IPS DF 6.9 (cell line): ENCODE data around the gene NMNAT2.
"Not testable (repeated sequence)": the region's sequence is repeated elsewhere in the genome, so short reads cannot be mapped to it uniquely, and the experiment has no call there.

ENCODE experiments used
- DNase-seq: peaks from one replicate; pipeline ENCODE4 v3.0.0-alpha.2; 2013; ENCODE audit warnings: low read depth, low spot score
- H3K27ac ChIP-seq: one replicate; pipeline ENCODE4 v1.5.1; 2013; ENCODE audit warnings: low read length, control low read depth
- H3K27me3 ChIP-seq: 2 replicates; pipeline ENCODE4 v1.6.1; 2013; ENCODE audit warnings: mild to moderate bottlenecking, low read length; ENCODE audit not compliant: control insufficient read depth, insufficient read depth
- H3K36me3 ChIP-seq: 2 replicates; pipeline ENCODE4 v1.6.1; 2013; ENCODE audit warnings: low read length; ENCODE audit not compliant: control insufficient read depth, insufficient read depth
- H3K4me1 ChIP-seq: 2 replicates; pipeline ENCODE4 v1.6.1; 2013; ENCODE audit warnings: low read length; ENCODE audit not compliant: control insufficient read depth, insufficient read depth
- H3K4me3 ChIP-seq: 2 replicates; pipeline ENCODE4 v1.5.1; 2013; ENCODE audit warnings: mild to moderate bottlenecking, low read length
- H3K9me3 ChIP-seq: 2 replicates; pipeline ENCODE4 v1.6.1; 2013; ENCODE audit warnings: low read length, inconsistent platforms; ENCODE audit not compliant: control insufficient read depth, insufficient read depth
- WGBS: extraction: QIAGEN DNeasy Blood & Tissue Kit; methylation state at CpG from one replicate; pipeline ENCODE4 v1.1.7; 2013; ENCODE audit warnings: mixed read lengths, missing lambda C conversion rate; ENCODE audit not compliant: insufficient read length, insufficient coverage; 5-methylcytosine and 5-hydroxymethylcytosine counted together

Gene NMNAT2

DNA sequence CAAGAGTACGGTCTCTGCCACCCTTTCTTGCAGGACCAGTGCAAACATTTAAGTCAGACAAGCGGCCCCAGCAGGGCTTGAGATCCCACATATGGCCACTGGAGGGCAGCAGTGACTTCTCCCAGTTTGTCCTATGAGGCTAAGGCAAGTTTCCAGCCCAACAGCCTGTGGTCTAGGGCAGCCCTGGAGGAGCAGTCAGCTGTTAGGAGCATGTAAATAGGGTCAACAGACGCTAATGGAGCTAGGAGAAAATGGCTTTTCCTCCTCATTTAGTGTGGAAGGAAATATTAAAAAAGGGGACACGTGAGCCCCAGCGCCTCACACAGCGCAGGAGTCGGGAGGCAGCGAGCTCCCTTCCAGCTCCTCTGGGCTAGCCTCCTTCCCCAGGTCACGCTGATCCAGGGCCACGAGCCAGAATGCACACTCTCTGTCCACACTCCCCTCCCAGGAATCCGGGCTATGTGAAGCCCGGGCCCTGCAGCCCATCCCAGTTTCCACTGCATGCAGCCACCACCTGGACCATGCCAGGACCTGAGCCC, 136.6 kb downstream of the NMNAT2 start:
- no CpG with 5 or more reads among the region's 12 CpGs for WGBS
- Histone ChIP-seq H3K4me1 (peaks cover 5% of the 10 kb centered on the region), H3K36me3 (no peaks in the 10 kb centered on the region), H3K9me3 (no peaks in the 10 kb centered on the region), H3K27me3 (no peaks in the 10 kb centered on the region), H3K27ac (no peak overlapping the region), H3K4me3 (no peak overlapping the region)
- DNase-seq = peak; percentile 84

DNA sequence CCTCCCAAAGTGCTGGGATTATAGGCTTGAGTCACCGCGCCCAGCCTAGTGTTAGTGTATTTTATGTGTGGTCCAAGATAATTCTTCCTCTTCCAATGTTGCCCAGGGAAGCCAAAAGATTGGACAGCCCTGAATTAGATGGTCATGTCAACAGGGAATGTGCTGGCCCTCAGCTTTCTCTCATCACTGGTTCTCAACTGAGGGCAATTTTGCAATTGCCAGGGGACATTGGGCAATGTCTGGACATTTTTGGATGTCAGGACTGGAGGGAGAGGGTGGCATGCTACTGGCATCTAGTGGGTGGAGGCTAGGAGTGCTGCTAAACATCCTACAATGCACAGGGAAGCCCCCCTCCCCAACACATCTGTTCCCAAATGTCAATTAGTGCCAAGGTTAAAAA, 137.1 kb downstream of the NMNAT2 start:
- no peaks in the 10 kb centered on the region for H3K9me3 ChIP-seq
- no peak for DNase-seq
- H3K27ac ChIP-seq = no peak overlapping the region

DNA sequence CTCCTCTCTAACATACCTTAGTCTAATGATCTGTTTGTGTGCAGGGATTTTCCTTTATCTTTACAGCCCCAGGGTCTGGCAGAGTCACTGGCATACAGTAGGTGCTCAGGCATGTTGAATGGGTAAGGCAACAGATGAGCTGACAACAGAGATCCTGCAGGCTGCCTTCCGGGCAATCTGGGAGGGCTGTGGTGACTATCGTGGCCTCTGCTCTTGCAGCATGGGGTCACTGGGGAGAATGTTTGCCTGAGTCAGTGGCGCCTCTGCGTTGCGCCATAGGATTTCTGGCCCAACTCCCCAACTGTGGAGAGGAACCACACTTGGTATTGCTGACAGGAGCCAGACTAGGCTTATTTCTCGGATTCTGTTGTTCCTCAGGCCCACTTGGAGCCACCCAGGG, 138.3 kb downstream of the NMNAT2 start:
- Histone ChIP-seq H3K27me3 (no peaks in the 10 kb centered on the region), H3K9me3 (no peaks in the 10 kb centered on the region), H3K27ac (no peak overlapping the region), H3K4me3 (no peak overlapping the region), H3K36me3 (no peaks in the 10 kb centered on the region), H3K4me1 (peaks cover 5% of the 10 kb centered on the region)
- no peak for DNase-seq
- no CpG with 5 or more reads among the region's 6 CpGs for WGBS

More for the DNA sequence above, 137.1 kb downstream of the NMNAT2 start:
- H3K27me3 ChIP-seq = no peaks in the 10 kb centered on the region
- WGBS = no CpG with 5 or more reads among the region's 2 CpGs
- no peaks in the 10 kb centered on the region for H3K36me3 ChIP-seq
- H3K4me1 ChIP-seq = peaks cover 5% of the 10 kb centered on the region
- H3K4me3 ChIP-seq = no peak overlapping the region

DNA sequence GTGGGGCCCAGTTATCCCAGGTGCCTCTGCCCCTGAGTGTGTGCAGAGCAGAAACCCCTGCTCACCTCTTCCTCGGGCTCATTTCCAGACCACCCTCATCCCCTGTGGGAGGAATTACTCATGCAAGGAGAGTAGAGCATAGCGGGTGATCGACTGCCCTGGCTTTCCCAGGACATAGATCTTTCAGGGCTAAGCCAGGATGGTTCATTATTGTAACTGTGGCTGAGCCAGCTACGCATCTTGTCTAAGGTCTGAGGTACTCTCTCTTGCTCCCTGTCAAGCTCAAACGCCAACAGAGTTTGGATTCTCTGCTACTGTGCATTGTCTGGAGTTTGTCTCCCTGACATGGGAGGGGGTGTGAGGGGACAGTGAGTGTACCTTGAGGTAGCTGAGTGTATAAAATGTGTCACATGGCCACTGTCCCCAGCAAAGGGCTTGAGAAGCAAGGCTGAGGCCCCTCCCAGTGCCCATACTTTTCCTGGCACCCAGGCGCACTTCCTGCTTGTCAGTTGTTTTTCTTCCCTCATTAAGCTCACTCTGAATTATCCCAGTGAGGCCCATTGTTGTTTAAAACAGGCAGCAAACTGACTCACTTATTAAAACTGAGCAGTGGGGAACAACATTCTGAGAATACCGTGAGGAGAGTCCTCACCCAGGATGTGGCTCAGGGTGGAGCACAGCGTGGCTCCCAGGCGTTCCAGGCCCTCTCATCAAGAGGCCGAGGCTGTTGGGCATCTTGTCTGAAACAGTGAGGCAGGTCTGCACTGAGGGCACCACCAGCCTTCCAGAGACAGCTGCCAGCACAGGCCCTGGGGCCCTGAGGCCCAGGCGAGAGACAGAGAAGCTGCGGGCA, 139.2 kb downstream of the NMNAT2 start:
- Histone ChIP-seq H3K4me3 (no peak overlapping the region), H3K36me3 (no peaks in the 10 kb centered on the region), H3K27ac (no peak overlapping the region), H3K27me3 (no peaks in the 10 kb centered on the region), H3K4me1 (peaks cover 5% of the 10 kb centered on the region), H3K9me3 (no peaks in the 10 kb centered on the region)
- DNase-seq = no peak
- no CpG with 5 or more reads among the region's 12 CpGs for WGBS

DNA sequence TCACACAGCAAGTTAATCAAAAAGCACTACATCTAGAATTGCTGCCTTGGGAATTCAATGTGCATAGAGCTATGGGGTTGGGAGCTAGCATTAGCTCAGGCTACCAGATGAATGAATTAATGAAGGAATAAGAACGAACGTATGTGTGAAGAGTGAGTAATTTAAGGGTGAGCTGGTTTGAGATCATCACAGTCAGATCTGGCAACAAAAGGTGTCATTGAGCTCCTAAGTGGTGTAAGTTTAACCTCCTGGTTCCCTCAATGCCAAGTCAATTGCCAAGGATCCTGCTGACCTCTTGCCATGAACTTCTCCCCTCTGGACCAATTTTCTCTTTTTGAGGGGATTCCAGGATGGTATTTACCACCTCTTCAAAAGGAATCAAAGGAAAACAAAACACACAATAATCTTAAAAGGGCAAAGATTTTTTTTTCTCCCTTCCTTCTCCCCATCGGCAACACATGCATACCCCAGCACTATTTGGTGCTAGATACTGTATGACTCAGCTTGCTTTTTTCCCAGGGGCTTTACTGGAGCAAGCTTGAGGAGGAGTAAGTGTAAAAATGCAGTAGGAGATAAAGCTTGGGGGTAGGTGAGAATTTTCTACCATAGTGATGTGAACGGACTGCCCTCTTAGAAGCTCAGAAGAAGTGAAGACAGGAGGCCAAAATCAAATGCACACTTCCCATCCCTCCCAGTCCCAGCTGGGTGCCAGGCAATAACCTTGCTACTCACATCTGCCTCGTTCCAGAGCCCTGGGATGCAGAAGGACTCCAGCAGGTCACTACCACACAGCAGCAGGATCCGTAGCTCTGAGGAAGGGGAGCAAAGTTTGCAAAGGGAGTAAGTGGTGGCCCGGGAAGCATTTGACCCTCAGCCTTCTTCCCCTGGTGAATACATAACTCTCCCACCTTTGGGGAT, 140.1 kb downstream of the NMNAT2 start:
- peaks cover 5% of the 10 kb centered on the region for H3K4me1 ChIP-seq
- 100% methylated on average over 2 of the region's 7 CpGs for WGBS

DNA sequence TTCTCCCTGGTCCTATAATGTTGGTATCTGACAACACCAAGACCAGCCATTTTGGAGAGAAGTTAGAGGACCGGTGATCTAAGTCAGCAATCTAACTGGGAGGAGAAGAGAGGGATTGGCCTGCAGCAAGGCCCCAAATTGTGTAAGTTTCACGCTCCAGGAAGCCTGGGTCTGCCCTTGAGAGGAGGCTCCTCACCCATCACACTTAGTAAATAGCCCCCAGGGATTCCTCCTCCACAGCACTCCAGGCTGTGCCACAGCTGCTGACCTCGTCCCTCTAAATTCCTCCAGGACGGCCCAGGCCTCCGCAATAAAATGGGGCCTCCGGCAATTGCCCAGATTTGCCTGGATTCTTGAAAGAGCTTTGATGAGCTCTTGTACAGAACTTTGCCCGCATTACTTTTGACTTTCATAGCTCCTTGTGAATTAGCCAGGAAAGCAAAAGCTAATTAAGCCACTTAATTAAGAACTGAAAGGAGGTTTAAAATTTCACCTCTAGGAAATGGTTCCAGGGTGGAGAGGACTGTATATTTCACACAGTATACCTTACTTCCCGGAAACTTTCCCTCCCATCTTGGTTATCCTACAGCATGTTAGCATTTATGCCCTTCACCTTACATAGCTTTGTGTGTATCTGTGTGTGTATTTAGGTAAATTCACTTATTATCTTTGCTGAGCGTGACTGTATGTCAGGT, 141.6 kb downstream of the NMNAT2 start:
- DNase-seq = no peak
- no peak overlapping the region for H3K4me3 ChIP-seq
- no peaks in the 10 kb centered on the region for H3K9me3 ChIP-seq
- H3K4me1 ChIP-seq = peaks cover 5% of the 10 kb centered on the region
- H3K27ac ChIP-seq = no peak overlapping the region
- H3K36me3 ChIP-seq = no peaks in the 10 kb centered on the region; the same call in 1 of the 2 replicates
- WGBS = no CpG with 5 or more reads among the region's 9 CpGs
- H3K27me3 ChIP-seq = no peaks in the 10 kb centered on the region

More for the DNA sequence above, 140.1 kb downstream of the NMNAT2 start:
- no peak overlapping the region for H3K4me3 ChIP-seq
- no peaks in the 10 kb centered on the region for H3K36me3 ChIP-seq
- H3K27ac ChIP-seq = no peak overlapping the region
- no peak for DNase-seq
- H3K9me3 ChIP-seq = no peaks in the 10 kb centered on the region
- no peaks in the 10 kb centered on the region for H3K27me3 ChIP-seq

DNA sequence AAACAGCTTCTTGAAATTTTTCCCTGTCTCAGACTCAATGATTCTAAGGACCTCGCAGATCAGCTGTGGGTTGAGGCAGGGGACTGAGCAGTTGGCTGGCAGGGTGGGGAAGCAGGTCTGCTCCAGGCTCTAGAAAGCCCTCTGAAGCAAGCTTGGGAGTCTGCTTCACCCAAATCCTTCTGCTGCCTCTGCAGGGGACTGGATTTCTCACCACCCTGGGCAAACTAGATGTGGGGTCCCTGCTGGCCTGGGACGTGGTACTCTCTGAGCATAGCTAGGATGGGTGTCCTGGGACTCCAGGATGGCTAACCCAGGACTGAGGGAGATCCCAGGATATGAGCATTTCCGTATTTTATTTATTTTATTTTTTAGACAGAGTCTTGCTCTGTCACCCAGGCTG, 142.9 kb downstream of the NMNAT2 start:
- WGBS = no CpG with 5 or more reads among the region's 3 CpGs
- Histone ChIP-seq H3K36me3 (no peaks in the 10 kb centered on the region; the same call in 1 of the 2 replicates), H3K9me3 (no peaks in the 10 kb centered on the region), H3K27ac (no peak overlapping the region), H3K4me1 (peaks cover 5% of the 10 kb centered on the region), H3K4me3 (no peak overlapping the region), H3K27me3 (no peaks in the 10 kb centered on the region)
- DNase-seq = no peak

DNA sequence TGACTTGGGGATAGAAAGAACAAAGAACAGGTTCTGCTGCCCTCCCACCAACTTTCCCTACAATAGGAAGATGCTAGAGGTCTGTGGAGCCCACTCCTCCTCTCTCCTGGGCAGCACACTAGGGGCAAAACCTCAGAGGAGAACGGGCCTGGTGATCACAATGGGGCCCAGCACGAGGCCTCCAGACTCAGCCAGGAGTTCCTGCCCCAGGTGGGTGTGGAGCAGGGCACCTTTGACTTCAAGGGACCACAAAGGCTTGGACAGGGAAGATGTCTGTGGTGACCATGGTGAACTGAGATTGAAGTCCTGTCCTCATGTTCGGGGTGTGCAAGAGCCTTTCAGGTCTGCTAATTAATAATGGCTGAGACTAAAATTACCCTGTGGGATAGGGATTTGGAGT, 143.3 kb downstream of the NMNAT2 start:
- H3K27ac ChIP-seq = no peak overlapping the region
- H3K9me3 ChIP-seq = no peaks in the 10 kb centered on the region
- peaks cover 5% of the 10 kb centered on the region for H3K4me1 ChIP-seq
- no peaks in the 10 kb centered on the region; the same call in 1 of the 2 replicates for H3K36me3 ChIP-seq
- no CpG with 5 or more reads among the region's 3 CpGs for WGBS
- no peak for DNase-seq
- H3K27me3 ChIP-seq = no peaks in the 10 kb centered on the region
- H3K4me3 ChIP-seq = no peak overlapping the region

DNA sequence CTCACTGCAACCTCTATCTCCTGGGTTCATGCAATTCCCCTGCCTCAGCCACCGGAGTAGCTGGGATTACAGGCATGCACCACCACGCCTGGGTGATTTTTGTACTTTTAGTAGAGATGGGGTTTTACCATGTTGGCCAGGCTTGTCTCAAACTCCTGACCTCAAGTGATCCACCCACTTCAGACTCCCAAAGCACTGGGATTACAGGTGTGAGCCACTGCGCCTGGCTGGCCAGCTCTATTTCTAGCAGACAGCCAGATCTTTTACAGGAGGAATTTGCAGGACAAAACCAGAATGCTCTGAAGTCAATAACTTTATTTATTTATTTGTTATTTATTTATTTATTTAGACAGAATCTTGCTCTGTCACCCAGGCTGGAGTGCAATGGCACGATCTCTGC, 144.2 kb downstream of the NMNAT2 start:
- H3K27ac ChIP-seq, H3K36me3 ChIP-seq, H3K4me3 ChIP-seq, H3K9me3 ChIP-seq, H3K27me3 ChIP-seq, H3K4me1 ChIP-seq, DNase-seq: not testable (repeated sequence)
- WGBS = no CpG with 5 or more reads among the region's 4 CpGs

DNA sequence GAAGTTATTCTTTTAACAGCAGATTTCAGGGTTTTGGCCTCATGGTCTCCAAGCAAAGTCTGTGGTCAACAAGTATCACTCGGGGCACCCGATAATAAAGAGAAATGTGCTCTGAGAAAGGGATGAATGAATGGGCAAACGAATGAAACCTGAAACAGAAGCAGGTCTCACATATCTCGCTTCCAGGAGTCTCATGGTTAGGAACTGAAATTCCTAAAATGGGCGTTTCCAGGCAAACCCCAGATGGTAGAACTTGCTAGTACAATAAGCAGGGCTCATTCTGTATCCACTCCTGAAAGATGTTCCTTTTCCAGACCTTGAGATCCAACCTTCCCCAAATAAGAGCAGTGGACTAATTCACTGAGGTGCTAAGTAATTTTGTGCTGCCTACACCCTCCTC, 144.9 kb downstream of the NMNAT2 start:
- Histone ChIP-seq H3K27ac (no peak overlapping the region), H3K36me3 (no peaks in the 10 kb centered on the region; the same call in 1 of the 2 replicates), H3K27me3 (no peaks in the 10 kb centered on the region), H3K4me3 (no peak overlapping the region), H3K4me1 (no peaks in the 10 kb centered on the region), H3K9me3 (no peaks in the 10 kb centered on the region)
- no peak for DNase-seq
- WGBS = no CpG with 5 or more reads among the region's 5 CpGs
